Stimulated activated CD4-positive, alpha-beta T cell treated with anti-CD3 and anti-CD28 coated beads, Interleukin-1b, Interleukin-23, amount 100 ng/mL, for 24 hours (primary cell): ENCODE measurements around the gene ZP2.
"Not testable (repeated sequence)": the region's sequence is repeated elsewhere in the genome, so short reads cannot be mapped to it uniquely, and the experiment has no call there.

Source experiments
- DNase-seq, 4 experiments: peaks; one replicate each; pipeline ENCODE4 v3.0.0-alpha.2; 2020; ENCODE audit warnings: low read depth in 4 of 4, low spot score in 1 of 4

The ZP2 gene

GRCh38 chr16:21175397-21175796, 36.0 kb downstream of the ZP2 start:
- DNase-seq: no peak

GRCh38 chr16:21172650-21173049, 38.7 kb downstream of the ZP2 start:
- no peak for DNase-seq

- not testable (repeated sequence) for DNase-seq
These were observed 41.3 kb downstream of the ZP2 start for GRCh38 chr16:21170116-21170515.

GRCh38 chr16:21169249-21169981, 42.0 kb downstream of the ZP2 start:
- no peak for DNase-seq

GRCh38 chr16:21167929-21168602, 43.3 kb downstream of the ZP2 start:
- DNase-seq: no peak

- no peak for DNase-seq
These were observed 44.0 kb downstream of the ZP2 start for GRCh38 chr16:21167360-21167759.

- DNase-seq: no peak
These were observed 44.8 kb downstream of the ZP2 start for GRCh38 chr16:21166561-21166961.

GRCh38 chr16:21164521-21165168, 46.7 kb downstream of the ZP2 start:
- no peak for DNase-seq

GRCh38 chr16:21163576-21163975, 47.8 kb downstream of the ZP2 start:
- DNase-seq: no peak

- DNase-seq: no peak
These were observed 48.7 kb downstream of the ZP2 start for GRCh38 chr16:21162661-21163151.

GRCh38 chr16:21161211-21161610, 50.2 kb downstream of the ZP2 start:
- no peak for DNase-seq

- DNase-seq: no peak
These were observed 51.1 kb downstream of the ZP2 start for GRCh38 chr16:21160276-21160675.

GRCh38 chr16:21159281-21159951, 52.0 kb downstream of the ZP2 start:
- no peak for DNase-seq

GRCh38 chr16:21158208-21159110, 52.9 kb downstream of the ZP2 start, which contains the start of gene LDAF1:
TSS of gene LDAF1 (plus strand) at chr16:21158674. CDS start at chr16:21161183, 2,509 bp downstream.
- DNase-seq: peak; percentile 49 to 77 (median 66)

GRCh38 chr16:21157632-21158031, 53.7 kb downstream of the ZP2 start:
- no peak for DNase-seq

GRCh38 chr16:21156767-21157467, 54.5 kb downstream of the ZP2 start:
- no peak for DNase-seq

- DNase-seq: not testable (repeated sequence)
These were observed 55.4 kb downstream of the ZP2 start for GRCh38 chr16:21156011-21156410.

GRCh38 chr16:21153124-21153729, 58.1 kb downstream of the ZP2 start:
- not testable (repeated sequence) for DNase-seq
